ENCODE results near the gene BCL6.
A peak's percentile ranks its signal among the peaks of the same experiment; 100 is the strongest.

Gene BCL6

GRCh38 chr3:187762792-187763191, 17.5 kb upstream of the BCL6 start:
- DNase-seq (ENCODE audit: low spot score) = no peak

- DNase-seq (ENCODE audit: low spot score) = no peak
Measured at GRCh38 chr3:187759601-187760000, 14.3 kb upstream of the BCL6 start.

GRCh38 chr3:187758318-187758955, 13.2 kb upstream of the BCL6 start:
- DNase-seq (ENCODE audit: low spot score) = no peak

DNA sequence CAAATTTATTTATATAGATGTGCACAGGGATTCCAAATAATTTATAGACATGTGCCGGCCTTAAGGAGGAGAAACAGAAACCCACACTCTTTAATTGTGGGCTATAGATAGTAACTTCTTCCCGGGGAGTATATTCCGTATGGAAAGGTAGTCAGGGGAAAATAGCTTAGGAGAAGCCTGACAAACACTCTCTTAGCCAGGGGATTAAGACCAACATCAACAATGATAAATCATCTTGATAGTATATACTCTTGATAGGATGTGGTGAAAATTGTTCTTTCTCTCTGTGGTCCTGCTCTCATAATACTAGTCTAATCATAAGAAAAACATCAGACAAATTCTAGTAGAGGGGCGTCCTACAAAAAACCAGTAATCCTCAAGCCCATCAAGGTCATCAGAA, 8.2 kb upstream of the BCL6 start:
- no peak for DNase-seq (ENCODE audit: low spot score)

- no peak for DNase-seq (ENCODE audit: low spot score)
Measured at GRCh38 chr3:187750513-187751123, 5.3 kb upstream of the BCL6 start.

DNA sequence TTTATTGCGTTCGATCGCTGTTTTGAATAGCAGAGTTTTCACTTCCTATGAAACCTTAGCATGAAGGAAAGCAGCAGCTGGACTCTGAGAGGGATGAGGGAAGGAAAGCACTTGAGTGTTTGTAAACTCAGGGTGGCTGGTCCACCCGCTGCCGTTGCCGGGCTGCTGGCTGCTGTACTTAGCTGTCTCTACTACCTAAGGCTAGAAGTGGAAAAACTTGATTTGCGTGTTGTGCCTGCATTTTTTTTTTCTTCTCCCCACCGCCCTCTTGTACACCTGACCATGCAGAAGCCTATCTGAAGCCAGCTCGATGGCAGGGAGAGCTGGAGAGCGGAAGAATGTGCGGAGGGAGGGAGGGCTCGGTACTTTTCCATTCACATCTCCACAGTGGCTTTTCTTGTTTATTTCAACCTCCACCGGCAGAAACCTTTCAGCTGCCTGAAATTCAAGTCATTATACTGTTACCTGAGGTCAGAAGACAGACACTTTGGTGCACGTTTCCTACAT, 4.8 kb upstream of the BCL6 start:
- DNase-seq (ENCODE audit: low spot score) = peak; percentile 54

DNA sequence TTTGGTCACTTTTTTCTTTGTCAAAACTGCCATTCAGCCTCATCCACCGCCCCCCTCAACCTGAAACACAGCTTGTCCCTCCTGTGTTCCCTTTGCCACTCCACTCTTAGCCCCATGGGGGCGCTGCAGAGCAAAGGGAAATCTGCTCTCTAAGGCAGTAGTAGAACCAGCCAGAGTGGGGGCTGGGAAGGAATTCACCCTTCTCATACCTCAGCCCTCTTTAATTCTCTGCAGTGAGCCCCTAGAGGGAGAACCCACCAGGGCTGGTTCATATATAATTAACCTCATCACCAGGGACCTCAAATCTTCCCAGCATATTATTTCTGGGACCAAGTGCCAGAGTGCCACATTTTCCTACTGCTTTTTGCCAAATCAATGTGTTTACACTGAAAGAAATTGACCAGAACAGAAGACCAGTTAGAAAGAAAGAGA, 2.8 kb upstream of the BCL6 start:
- peak; percentile 98 for DNase-seq (ENCODE audit: low spot score)

GRCh38 chr3:187747506-187747905, 2.2 kb upstream of the BCL6 start:
- DNase-seq (ENCODE audit: low spot score) = peak; percentile 39

GRCh38 chr3:187746442-187747281, 1.4 kb upstream of the BCL6 start:
- DNase-seq (ENCODE audit: low spot score) = peak; percentile 67

- no peak for DNase-seq (ENCODE audit: low spot score)
Measured at GRCh38 chr3:187746059-187746441, 782 bp upstream of the BCL6 start.

GRCh38 chr3:187744169-187745151, 808 bp downstream of the BCL6 start:
- DNase-seq (ENCODE audit: low spot score) = peak; percentile 70

DNA sequence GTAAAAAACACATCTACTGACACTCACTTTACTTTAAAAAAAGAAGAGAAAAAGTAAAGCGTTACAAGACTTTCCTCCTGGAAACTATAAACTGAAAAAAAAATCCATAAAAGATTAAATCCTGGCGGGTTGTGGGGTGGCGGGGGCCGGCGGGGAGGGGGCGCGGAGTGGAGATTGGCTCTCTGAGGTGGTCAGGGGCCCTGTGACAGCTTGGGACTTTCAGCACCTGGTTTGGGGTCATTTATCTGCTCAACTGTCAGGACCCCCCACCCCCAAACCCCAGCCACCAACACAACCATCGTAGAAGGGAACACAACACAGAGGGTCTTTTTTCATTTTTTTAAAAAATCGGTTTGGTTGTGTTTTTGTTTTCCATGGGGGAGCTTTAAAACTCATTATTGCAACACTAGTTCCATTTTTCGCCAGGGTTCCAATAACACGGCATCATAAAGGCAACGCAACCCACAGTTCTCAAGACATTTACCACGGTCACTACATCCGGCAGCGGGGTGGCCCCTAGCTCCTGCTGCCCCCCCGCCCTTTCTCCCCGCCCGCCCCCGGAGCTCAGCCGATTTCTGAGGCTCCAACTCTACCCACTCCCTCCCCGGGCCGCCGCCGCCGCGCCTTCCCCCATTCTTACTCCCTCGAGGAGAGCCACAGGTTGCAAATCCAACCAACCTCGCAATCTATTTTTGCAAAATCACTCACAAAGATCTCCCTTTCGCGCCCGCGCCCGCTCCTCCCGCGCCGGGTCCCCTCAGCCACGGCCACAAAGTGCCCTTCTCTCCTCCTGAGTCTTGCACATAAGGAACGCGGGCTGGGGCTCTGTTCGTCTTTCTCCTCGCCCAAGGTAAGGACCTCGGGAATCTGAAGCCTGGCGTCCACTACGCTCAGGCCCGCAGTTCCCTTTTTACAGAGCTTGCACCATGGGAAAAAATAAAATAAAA, 1.8 kb downstream of the BCL6 start:
- DNase-seq (ENCODE audit: low spot score) = no peak

GRCh38 chr3:187742351-187743171, 2.7 kb downstream of the BCL6 start:
- DNase-seq (ENCODE audit: low spot score) = no peak

GRCh38 chr3:187741403-187742350, 3.6 kb downstream of the BCL6 start:
- peak; percentile 85 for DNase-seq (ENCODE audit: low spot score)

GRCh38 chr3:187740421-187741399, 4.6 kb downstream of the BCL6 start:
- peak; percentile 69 for DNase-seq (ENCODE audit: low spot score)

DNA sequence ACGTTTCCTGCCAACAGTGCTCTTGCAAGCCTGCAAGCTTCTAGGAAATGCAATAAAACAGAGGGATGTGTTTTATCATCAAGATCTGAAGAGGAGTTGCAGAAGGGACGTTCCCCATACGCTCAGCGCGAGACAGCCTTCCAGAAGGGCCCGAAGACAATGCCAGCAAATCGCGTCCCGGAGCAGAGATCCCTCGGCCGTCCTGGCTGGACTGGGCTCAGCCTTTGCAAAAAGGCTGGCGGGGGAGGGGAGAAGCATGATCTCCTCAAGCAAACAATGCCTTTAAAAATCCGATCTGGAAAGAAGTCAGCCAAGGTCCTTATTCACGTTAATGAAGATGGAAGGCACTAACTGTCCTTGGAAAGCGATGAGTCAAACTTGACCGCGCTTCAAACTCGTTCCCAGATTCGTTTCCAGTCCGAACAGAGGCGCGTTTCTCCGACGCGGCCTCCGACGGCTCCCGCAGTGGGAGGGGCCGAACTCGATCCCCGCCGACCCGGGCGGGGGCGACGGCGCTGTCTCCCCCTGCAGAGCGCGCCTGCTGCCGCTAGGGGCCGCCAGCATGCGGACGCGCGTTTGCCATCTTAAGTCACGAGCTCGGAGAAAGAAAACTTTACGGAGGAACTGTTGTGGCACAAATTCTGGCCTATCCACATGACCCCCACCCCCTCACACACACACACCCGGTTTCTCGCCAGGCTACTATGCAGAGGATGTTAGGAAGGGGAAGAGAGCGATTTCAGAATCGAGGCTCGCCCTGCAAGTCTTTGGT, 5.5 kb downstream of the BCL6 start:
- DNase-seq (ENCODE audit: low spot score) = peak; percentile 83

All from pons (tissue), 1 donor.